A673 (cell line): ENCODE data around the gene ZNF335.

Experiments used
- EZH2 ChIP-seq: fragments of 200-600 bp; sonication (generic); IDR thresholded peaks from 2 replicates; pipeline ENCODE4 v1.6.1; 2017; ENCODE audit warnings: borderline replicate concordance, low read depth, mild to moderate bottlenecking, mixed read lengths, antibody characterized with exemption, low read length; ENCODE audit not compliant: poor library complexity, severe bottlenecking
- TF ChIP-seq, protein P1 (sequence below): fragments of 300-800, 200-600 bp; sonication (generic); conservative IDR thresholded peaks from 2 replicates; pipeline ENCODE4 v1.5.1; 2017; ENCODE audit warnings: low read depth, mild to moderate bottlenecking, antibody characterized with exemption, low read length, moderate library complexity, mixed read lengths

DNA sequence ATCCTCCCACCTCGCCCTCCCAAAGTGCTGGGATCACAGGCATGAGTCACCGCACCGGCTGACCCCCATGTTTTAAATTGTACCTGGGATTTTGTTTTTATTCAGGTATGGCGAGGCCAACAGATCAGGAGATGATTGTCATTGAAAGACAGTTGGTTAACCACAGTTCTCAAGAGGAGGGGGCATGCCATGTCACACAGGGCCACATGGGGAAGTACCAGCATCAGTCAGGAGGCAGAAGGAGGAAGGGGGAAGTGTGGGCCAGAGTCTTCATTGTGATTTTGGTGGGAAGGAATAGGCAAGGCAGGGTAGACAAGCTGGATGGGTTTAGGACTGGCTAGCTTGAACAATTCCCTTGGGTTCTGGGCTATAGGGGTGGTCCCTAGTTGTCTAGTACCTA, 26.8 kb upstream of the ZNF335 start:
- TF ChIP-seq, protein P1, sequence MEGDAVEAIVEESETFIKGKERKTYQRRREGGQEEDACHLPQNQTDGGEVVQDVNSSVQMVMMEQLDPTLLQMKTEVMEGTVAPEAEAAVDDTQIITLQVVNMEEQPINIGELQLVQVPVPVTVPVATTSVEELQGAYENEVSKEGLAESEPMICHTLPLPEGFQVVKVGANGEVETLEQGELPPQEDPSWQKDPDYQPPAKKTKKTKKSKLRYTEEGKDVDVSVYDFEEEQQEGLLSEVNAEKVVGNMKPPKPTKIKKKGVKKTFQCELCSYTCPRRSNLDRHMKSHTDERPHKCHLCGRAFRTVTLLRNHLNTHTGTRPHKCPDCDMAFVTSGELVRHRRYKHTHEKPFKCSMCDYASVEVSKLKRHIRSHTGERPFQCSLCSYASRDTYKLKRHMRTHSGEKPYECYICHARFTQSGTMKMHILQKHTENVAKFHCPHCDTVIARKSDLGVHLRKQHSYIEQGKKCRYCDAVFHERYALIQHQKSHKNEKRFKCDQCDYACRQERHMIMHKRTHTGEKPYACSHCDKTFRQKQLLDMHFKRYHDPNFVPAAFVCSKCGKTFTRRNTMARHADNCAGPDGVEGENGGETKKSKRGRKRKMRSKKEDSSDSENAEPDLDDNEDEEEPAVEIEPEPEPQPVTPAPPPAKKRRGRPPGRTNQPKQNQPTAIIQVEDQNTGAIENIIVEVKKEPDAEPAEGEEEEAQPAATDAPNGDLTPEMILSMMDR, result no peak
- no peak for TF ChIP-seq EZH2
